GM10266 (cell line): ENCODE measurements around the gene TMC4.

ENCODE experiments used
- DNase-seq: peaks from one replicate; pipeline ENCODE4 v3.0.0; 2012; ENCODE audit errors: extremely low spot score
- CTCF ChIP-seq: IDR thresholded peaks from 2 replicates; pipeline ENCODE4 v1.5.1; 2012; ENCODE audit warnings: mild to moderate bottlenecking, low read depth; ENCODE audit not compliant: control insufficient read depth, insufficient read depth; ENCODE audit errors: missing control alignments

TMC4 gene

GRCh38 chr19:54147676-54148075 lies 25.3 kb downstream of the TMC4 start:
- no peak for TF ChIP-seq CTCF
- no peak for DNase-seq

GRCh38 chr19:54145541-54146158 lies 27.3 kb downstream of the TMC4 start:
- no peak for TF ChIP-seq CTCF
- DNase-seq: no peak

DNA sequence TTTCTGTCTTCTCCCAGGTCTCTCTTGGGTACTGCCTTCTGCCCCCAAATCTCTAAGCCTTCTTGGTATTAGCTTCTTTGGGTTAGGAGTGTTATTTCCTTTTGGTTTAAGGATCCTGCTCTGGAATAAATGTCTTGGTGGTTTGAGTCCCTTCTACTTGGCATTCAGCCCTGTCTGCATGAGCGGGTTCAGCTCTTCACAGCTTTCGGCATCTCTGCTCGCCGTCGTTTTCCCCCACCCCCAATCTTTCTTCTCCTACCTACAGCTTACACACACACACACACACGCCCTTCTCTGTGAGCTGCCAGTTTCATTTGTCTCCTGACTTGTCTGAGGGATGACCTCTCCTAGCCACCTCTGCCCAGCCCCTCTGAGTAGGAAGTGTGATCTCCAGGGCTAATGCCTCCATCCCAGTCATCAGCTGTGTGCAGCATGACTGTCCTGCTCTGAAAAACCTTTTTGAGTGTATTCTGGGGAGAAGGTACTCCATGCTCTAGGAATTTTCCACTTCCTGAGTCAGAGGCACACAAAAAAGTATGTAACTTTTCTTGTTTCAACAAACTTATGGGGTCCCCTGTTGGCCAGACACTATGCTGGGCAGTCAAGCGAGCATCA lies 30.7 kb downstream of the TMC4 start:
- TF ChIP-seq CTCF: no peak
- DNase-seq: no peak

- TF ChIP-seq CTCF: no peak
- DNase-seq: no peak
Measured at GRCh38 chr19:54141356-54141755, 31.6 kb downstream of the TMC4 start.

- DNase-seq: no peak
- TF ChIP-seq CTCF: no peak
Measured at GRCh38 chr19:54138489-54139256, 34.3 kb downstream of the TMC4 start.

DNA sequence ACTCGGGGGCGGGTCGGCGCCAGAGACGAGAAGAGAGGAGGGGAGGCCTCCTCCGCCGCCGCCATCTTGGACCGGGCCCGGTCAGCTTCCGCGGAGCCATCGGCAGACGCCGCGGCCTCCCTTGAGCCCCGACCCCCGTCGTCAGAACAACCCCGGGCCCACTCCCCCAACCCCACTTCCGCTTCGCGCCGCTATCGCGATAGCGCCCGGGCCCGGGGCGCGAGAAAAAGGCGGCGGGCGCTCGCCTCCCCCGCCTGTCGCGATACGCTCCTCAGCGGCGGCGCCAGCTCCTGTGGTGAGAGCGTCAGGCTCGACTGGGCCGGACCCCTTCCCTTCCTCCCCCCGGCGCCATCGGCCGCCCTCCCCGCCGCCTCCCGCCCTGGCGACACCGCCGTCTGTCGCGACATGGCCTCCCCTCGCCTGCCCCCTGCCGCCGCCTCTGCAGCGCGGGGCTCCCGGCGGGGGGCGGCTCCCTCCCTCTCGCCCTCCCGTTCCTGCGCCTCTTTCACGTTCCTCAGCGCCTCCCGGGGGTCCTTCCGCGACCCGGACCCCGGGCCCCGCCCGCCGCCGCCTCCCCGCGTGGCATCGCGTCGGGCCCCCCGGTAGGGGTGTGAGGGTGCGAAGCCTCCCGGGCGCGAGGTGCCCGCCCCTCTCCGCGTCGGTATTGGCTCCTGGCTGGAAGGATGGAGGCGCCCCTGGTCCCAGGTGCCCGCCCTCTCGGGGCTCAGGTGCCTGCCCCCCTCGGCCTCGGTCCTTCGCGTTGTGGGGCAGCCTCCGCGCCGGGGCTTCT lies 35.1 kb downstream of the TMC4 start, which contains the start of gene CNOT3:
Gene CNOT3, plus strand, starts transcription at position 64 of the 790 bp plus-strand sequence. CDS start 5,217 bp downstream, outside the sequence.
- TF ChIP-seq CTCF: no peak
- DNase-seq: peak; percentile 48
